Bronchial epithelial cell (primary cell): ENCODE data around the gene KCNJ10. TPM values are rescaled to one million over a fixed set of nuclear protein-coding genes. Genes with fewer than 3 reads are reported as not detected.

Experiments used
- DNase-seq: peaks from one replicate; pipeline ENCODE4 v3.0.0-alpha.2; 2010; ENCODE audit warnings: low read depth
- FAIRE-seq: peaks from 2 replicates; lab custom pipeline; 2011; peaks lifted over from hg19 to GRCh38; lab: Jason Lieb, UNC
- H3K27me3 ChIP-seq: 2 replicates; pipeline ENCODE4 v1.5.1; 2011; ENCODE audit warnings: low read length; ENCODE audit not compliant: control insufficient read depth, insufficient read depth
- H3K36me3 ChIP-seq: 2 replicates; pipeline ENCODE4 v1.5.1; 2011; ENCODE audit warnings: low read length; ENCODE audit not compliant: control insufficient read depth, insufficient read depth
- H3K4me3 ChIP-seq: 2 replicates; pipeline ENCODE4 v1.5.1; 2011; ENCODE audit warnings: mild to moderate bottlenecking, low read depth, low read length, control low read depth
- CTCF ChIP-seq: IDR thresholded peaks from 2 replicates; pipeline ENCODE4 v1.5.1; 2011; ENCODE audit warnings: mild to moderate bottlenecking, moderate library complexity, low read length, control low read depth, inconsistent platforms; ENCODE audit not compliant: insufficient read depth, severe bottlenecking
- total RNA-seq: library from RNA; depleted of rRNA; stranded (reverse); fragments of >200 nt; gene quantifications from 2 replicates; pipeline ENCODE4 v1.2.1, GENCODE V29; 2014

The KCNJ10 gene
- total RNA-seq, 1 donor from 2014 or later: not detected

GRCh38 chr1:160089883-160090282 is 19.9 kb upstream of the KCNJ10 start:
- Histone ChIP-seq H3K36me3 (peaks cover 15% of the 10 kb centered on the region), H3K27me3 (no peaks in the 10 kb centered on the region), H3K4me3 (no peak overlapping the region)
- no peak for TF ChIP-seq CTCF
- FAIRE-seq: no peak
- no peak for DNase-seq

- Histone ChIP-seq H3K36me3 (peaks cover 8% of the 10 kb centered on the region), H3K4me3 (no peak overlapping the region), H3K27me3 (peaks cover 7% of the 10 kb centered on the region)
- FAIRE-seq (no peak), DNase-seq (no peak)
- no peak for TF ChIP-seq CTCF
These were observed 17.2 kb upstream of the KCNJ10 start for GRCh38 chr1:160087118-160087662.

GRCh38 chr1:160086456-160086892 is 16.5 kb upstream of the KCNJ10 start:
- Histone ChIP-seq H3K36me3 (peaks cover 2% of the 10 kb centered on the region), H3K27me3 (peaks cover 14% of the 10 kb centered on the region), H3K4me3 (no peak overlapping the region)
- no peak for DNase-seq
- no peak for FAIRE-seq
- no peak for TF ChIP-seq CTCF

- Histone ChIP-seq H3K4me3 (no peak overlapping the region), H3K36me3 (peaks cover 1% of the 10 kb centered on the region), H3K27me3 (peaks cover 19% of the 10 kb centered on the region)
- FAIRE-seq (peak; percentile 60), DNase-seq (peak; percentile 51)
- peak; percentile 99 for TF ChIP-seq CTCF
These were observed 15.9 kb upstream of the KCNJ10 start for GRCh38 chr1:160085686-160086455.

- no peak for TF ChIP-seq CTCF
- FAIRE-seq: peak; percentile 94
- no peak for DNase-seq
- peaks cover 1% of the 10 kb centered on the region for H3K36me3 ChIP-seq
- no peak overlapping the region for H3K4me3 ChIP-seq
- H3K27me3 ChIP-seq: peaks cover 21% of the 10 kb centered on the region
These were observed 14.9 kb upstream of the KCNJ10 start for GRCh38 chr1:160084771-160085321.
